HG03565 (cell line): ENCODE results near the gene C3orf52.

Experiments used
- ATAC-seq: cut with Tn5 transposase; IDR thresholded peaks from one replicate; pipeline ENCODE4 v1.9.1; 2021; ENCODE audit warnings: mild to moderate bottlenecking, moderate library complexity; ENCODE audit not compliant: unreplicated experiment

Gene C3orf52

DNA sequence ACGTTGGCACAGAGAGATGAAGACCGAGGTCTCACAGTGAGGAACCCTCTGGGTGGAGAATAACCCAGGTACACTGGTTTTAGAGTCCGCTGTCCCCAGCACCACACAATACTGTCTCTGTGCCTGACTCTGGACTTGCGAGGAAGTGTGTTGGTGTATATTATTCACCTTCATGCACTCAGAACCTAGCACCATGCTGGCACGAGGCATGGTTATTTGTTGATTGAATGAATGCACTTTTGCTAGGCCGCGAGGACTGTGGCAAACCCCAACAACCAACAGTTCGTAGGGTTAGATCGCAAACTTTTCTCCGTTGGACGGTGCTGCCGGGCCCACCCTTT is 484 bp upstream of the C3orf52 start:
- ATAC-seq: no peak

DNA sequence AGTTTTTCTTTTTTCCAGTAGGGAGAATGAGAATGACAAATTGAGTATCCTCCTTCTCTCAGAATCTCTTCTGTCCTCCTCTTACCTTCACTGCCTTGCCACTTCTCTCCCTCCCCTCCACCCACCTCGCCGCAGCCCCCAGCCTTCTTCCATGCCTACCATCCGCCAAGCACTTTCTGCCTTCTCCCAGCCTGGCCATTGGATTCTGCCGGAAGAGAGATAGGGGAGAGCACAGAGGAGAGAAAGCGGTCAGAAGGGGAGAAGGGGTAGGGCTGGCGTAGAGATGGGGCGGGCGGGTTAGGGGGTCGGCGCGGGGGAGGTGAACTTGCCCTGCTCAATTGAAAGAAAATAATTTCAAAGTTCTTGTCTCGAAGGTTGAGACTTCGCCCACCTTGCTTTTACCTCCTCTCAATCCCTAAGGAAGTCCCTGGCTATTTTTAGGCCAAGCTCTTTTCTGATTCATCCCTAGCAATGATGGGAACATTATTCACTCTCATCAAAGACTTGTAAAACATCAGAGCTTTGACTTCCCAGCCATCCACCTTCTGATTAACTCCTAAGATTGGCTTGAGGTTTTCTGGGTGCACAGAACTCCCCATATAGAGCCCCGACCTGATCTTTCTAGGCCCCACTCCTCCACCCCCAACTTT is 811 bp downstream of the C3orf52 start:
- no peak for ATAC-seq

DNA sequence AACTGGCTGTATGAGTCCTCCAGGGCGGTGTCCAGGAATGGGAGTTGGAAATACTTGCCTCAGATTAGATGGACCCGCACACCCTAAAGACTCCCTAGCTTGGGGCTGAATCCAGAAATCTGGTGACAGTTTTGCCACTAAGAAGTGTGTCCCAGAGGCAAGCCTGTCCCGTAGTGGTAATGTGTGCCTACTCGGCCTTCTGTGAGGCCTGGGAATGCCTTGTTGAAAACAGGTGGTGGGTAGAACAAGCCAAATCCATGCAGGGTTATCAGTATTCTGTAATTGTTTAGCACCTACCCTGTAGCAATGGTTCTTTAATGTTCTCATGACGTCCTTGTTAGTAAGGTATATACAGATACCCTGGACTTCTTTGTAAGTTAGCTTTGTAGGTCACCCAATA is 1.6 kb downstream of the C3orf52 start:
- no peak for ATAC-seq

DNA sequence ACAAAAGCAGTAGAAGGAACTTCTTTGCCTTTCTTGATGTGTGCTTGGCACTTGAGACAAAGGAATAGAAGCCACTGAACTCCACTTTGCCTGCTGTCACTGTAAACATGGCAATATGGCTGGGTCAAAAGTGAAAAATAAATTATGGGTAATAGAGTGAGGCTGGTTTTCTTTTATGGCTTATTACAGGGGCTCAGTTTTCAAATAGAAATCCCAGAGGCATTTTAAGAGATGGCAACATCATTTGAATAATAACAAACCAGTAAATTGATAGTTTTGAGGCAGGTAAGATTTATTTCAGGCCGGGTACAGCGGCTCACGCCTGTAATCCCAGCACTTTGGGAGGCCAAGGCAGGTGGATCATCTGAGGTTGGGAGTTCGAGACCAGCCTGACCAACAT is 2.8 kb downstream of the C3orf52 start:
- ATAC-seq: no peak

DNA sequence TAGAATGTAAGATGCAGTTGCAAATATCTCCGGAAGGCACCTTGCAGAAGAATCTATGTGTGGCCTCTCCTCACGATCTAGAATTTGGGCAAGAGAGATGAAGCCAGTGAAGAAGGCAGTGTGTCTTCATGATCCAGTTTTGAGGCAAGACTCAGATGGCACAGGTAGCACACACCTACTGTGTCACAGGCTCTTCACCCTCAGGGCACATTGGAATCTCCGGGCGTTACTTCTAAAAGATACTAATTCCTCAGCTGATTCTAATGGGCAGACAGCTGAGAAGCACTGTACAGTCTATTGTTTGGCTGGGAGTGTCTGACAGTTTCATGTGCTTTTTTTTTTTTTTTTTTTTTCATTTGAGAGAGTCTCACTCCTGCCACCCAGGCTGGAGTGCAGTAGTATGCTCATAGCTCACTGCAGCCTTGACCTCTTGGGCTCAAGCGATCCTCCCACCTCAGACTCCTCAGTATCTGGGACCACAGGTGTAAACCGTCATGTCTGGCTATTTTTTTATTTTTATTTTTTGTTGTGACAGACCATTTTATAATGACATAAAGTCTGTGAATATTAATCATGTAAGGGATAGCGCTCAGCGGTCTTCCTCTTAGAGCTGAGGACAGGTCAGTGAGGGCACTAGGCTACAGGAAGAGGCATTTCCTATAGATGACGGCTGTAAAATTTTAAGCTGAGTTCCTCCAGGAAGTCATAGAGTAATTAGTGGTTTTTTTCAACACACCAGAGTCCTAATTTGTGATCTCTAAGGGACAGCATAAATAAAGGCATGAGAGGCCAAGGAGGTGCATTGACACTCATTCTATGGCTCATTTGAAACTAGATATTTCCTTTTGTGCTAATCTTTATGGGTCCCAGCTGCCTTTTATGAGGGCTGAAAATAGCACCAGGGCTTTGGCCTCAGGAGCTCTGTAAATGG is 4.0 kb downstream of the C3orf52 start:
- no peak for ATAC-seq

DNA sequence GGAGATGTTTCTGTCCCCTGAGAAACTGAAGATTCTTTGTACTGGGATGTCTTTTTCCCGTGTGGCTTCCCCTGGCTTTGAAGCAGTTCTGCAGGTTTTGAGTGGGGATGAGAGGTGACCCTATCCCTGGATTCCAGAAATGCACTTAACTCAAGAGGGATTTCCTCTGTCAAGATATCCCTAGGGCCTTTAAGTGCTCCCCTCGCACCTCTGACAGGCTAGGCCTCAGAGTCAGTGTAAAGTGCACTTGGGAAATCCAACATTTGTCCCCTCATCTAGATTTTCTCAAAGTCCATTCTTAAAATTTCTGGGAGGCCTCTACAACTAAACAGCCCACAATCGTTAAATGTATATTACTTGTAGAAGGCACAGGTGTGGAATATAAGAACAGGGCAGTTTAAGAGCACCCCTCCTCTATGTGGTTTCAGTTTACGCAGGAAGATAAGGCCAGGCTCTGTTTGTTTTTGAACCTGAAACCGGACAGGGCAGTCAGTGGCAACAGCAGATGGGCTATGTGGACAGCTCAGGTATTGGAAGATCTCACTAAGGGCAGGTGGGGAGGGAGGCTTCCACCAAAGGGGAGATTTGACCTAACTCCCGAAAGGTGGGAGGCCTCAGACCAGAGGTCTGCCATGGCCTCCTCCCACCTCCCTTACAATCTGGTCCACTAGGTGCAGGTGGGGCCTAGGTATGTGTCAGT is 4.8 kb downstream of the C3orf52 start:
- ATAC-seq: no peak

DNA sequence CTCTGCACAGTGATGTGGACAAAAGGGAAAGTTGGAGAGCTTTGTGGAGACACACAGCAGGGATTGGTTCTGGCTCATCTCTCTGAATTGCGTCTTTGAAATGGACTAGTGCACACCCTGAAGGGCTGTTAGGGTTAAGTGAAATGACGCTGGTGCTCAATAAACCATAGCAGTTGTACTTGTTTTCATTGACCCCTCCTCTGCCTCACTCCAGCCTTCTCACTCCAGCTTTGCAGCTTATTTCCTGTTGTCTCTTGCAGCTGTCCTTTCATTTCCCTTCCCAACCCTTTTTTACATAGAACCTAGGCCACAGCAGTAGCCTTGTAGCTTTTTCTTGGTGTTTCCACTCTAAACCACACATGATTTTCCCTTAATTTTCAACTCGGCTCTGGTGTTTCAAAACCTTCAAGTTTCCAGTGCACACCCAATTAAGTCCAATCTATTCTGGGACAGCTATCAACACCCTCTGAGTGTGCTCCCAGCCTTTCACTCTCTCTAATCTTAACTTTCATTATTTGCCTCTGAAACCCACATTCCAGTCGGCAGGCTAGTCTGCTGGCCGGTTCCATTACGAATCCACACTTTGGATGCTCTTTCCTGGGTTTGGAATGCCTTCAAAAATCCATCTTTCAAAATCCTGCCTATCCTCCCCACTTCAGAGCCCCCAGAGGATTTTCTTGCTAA is 6.4 kb downstream of the C3orf52 start:
- ATAC-seq: no peak

DNA sequence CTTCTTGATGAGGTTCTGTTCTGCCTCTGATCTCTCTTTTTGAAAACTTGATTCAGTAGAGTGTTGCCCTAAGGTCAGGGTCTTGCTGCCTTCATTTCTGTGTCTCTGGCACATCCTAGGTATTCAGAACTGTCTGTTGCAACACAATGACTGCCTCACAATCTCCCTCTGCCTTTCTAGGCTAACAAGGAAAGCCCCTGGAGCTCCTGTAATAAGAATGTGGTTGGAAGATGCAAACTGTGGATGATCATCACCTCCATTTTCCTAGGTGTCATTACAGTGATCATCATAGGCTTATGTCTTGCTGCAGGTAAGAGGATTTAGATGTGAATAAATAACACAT is 7.0 kb downstream of the C3orf52 start:
- no peak for ATAC-seq

DNA sequence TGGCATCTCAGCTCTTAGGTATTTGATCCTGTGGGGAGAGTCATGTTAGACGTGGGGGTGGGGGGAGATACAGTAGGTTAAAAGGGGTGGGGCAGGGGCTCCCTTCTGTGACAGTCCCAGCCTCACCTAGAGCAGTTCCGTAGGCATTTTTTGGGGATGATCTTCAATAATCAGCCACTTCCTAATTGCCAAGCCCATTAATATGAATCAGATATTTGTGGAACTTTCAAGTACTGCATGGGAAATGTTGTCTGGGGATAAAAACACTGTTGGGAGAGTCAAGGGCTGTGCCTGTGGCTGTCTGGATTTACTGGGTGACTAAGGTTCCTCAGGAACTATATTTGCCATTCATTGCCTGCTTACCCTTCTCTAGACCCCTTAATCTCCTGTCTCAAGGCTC is 9.5 kb downstream of the C3orf52 start:
- no peak for ATAC-seq

DNA sequence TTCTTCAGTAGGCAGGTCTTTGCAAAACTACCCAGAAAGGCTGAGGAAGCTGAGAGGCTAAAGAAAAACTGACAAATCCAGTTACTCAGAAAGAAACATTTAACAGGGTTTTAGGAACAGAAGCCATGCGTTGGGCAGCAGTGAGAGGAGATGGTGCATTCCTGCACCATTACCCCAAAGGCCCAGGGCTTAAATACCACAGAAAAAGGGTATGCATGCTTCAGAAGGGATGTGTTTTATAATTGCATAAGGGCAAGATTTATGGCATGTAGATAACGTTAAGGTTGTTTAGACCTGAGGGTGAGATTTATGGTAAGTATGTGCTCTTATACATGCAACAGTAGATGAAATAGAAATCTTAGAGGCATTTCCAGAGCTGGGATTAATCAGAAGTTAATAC is 10.0 kb downstream of the C3orf52 start:
- ATAC-seq: no peak

DNA sequence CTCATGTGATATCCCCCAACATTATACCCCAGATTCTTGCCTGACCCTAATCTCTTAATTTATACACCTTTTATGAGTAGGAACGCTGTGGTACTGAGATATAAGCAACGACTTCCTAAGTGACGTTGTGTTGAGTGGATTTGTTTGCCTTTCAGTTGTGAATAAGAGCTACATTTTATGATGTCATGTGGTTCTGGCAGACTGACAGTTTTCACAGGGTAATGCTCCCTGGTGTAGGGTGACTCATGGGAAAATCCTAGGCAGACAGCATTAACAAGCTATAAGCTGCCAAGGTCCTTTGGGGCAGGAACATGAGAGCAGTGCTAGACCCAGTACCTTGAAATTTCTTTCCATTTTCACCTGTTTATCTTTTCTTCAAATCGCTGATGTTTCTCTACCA is 11.2 kb downstream of the C3orf52 start:
- ATAC-seq: no peak

DNA sequence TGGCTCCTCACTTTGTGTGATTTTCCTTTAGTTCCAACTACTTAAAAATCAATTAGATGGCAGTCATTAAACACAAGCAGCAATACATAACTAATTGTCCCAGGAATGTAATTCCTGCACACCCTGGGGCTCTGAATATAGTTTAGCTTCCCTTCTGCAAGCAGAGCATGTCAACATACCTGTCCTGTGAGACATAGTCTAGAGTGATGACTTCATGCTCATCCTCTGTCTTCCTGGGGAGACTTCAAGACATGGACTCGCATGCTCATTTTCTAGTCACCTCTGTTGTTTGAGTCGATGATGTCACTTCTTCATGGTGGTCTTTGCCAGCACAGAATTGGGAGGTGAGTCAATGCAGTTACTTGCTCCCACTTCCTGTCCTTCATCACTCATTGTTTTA is 15.7 kb downstream of the C3orf52 start:
- no peak for ATAC-seq

DNA sequence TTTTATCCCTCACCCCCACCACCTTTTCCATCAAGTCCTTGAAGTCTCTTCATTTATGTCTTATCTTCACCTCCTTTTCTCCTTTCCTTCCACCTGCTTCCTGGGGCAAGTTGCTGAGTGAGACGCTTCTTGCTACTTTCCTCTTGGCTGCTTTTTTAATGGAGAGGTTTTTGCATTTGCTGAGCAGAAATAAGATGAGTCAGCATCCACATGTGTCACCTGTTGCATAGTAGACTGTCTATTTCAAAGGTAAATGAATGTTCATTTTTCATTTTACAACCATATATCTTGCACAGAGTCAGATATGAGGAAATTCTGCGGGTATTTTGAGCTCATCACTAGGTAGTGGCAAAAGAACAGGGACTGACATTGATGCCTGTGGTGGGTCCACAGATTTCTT is 18.6 kb downstream of the C3orf52 start:
- ATAC-seq: no peak

DNA sequence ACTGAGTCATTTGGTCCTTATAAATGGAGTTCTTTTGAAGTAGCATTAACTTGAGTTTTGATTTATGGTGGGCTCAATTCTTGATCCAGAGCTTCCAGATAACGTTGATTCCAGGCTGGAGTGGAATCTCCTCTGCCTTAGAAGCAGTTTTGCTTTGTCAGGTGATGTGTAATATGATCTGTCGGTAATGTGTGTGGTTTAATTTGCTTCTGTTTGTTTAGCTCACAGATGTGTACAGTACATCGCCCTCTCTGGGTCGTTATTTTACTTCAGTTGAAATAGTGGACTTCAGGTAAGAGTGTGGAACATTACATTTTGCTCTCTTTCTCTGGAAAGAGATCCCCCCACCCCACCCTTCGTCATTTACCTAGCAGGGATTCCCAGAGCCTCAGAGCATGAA is 23.1 kb downstream of the C3orf52 start:
- ATAC-seq: no peak

DNA sequence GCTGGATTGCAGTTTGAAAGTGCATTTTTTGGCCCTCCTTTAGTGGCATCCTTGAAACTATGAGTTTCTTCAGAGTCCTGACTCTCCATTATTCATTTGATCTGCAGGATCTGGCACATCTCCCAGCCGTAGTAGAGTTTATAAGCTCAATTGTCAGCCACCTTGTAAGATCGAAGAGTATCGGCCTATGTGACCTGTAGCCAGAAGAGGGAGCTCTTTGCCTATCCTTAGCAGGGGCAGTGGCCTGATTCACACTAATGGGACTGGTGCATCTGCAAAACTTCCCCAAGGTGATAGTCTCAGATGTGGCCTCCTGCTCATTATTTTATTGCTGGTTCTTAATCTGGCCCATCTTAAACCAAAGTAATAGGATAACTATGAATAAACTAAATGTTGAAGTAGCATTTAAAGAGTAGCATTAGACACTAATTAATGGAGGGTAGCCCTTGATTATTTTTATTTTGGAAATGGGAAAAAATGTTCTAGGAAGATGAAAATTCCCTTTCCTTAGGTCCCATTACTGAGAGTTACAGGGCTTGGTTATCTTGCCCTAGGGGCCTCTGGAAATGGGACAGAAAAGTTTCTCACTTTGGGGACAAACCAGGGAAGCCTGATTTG is 25.7 kb downstream of the C3orf52 start:
- peak; percentile 36 for ATAC-seq

DNA sequence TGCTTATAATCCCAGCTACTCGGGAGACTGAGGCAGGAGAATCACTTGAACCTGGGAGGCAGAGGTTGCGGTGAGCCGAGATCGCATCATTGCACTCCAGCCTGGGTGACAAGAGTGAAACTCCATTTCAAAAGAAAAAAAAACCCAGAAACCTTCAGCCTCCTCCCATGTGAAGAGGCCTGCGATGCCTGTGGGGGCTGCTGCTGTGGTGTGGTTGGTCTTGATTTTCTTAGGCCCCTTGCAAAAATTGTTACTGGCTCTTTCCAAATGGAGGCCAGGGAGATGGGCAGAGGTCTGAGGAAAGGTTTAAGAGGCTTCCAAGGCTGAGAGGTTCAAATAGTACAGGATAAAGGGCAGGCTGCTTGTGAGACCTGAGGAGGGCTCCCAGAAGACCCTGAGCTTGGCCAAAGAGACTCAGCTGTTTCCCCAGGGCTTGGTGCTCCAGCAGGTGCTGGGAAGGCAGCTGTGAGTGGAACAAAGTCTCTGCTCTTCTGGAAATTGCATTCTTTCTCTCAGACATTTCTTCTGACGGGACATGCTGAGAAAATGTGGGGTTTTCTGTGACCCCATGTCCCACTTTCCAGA is 28.5 kb downstream of the C3orf52 start:
- ATAC-seq: no peak

DNA sequence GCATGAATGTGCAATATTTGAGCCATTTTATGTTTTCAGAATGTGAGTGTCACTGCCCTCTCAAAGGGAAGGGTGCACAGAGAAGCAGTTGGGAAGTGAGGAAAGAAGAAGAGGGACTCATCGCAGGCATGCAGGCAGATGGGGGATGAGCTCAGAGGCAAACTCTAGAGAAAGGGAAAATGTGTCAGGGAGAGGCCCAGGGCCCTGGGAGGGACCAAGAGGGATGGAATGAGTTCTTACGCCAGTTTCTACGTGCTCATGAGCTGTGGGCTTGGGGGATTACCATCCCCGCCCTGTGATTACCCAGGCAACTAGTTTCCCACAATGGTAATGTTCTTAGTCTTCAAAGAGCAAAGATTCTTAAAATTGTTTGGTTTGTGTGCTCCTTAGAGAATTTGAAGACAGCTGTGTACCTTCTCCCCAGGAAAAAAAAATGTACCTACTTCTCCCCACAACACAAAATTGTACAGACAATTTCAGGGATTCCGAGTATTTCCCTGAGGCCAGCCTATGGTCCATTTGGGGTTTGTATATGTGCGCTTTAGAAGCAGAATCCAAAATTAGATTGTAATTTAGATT is 29.1 kb downstream of the C3orf52 start:
- ATAC-seq: peak; percentile 31

DNA sequence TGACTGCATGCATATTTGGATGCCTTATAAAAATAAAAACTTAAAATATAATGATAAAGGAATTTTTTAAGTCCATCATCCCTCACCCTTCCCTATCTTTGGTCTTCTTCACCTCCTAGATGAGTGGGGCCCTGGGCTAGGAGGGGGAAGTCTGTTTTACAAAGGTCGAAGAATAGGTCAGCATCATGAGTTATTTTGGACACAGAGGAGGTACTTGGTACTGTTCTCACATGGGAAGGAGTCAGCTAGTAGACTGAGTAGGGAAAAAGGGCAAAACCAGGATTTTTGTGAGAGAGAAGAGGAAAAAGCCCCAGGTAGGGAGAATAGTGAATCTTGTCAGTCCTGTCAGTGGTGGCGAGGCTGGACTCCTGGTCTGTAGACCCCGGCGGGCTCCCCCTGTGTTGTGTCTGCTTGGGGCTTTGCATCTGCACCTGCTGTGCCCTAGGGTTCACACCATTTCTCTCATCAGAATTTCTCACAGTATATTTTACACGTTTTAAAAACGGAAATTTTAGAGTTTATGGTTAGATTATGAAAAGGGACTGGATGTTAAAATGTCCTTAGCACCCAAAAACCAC is 29.7 kb downstream of the C3orf52 start:
- ATAC-seq: no peak

DNA sequence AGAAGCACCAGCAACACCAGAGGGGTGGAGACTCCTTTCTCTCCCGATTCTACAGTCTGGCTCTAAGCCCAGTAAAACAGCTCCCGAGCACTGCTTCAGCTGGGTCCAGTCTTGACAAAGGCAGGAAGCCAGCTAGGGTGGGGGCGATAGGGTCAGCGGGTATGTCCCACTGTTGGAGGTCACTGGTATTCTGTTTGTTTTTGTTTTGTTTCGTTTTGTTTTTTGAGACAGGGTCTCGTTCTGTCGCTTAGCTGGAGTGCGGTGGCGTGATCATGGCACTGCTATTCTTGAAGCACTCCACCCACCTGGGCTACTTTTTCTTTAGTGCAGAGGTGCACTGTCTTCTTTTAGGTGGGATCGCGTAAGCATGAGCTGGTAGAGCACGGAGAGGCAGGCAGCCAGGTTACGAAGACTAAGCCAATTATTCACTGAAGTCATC is 30.6 kb downstream of the C3orf52 start:
- no peak for ATAC-seq

DNA sequence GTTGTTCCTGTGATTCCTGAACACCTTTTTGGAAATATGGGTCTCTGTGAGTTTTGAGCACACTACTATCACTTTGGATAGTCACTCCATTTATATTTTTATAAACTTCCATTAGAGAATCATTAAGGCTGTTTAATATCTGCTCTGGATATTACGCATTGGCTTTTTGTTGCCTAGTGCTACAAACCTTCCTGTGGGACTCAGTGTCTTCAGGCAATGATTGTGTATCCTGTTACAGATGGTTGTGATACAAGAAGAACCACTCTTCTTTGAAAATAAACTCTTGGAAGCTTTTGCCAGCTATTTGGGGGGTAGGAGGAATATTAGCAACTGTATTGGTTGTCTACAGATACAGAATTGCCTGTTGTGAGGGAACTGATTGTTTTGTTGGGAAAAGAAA is 31.2 kb downstream of the C3orf52 start:
- ATAC-seq: no peak
